Endodermal cell (in vitro differentiated cells): ENCODE data around the gene JAKMIP1. TPM values are rescaled to one million over a fixed set of nuclear protein-coding genes. Genes with fewer than 3 reads are reported as not detected.
A peak's percentile ranks its signal among the peaks of the same experiment; 100 is the strongest.

Experiments used
- DNase-seq: peaks from one replicate; pipeline ENCODE4 v3.0.0-alpha.2; 2017
- H3K27ac ChIP-seq: 2 replicates; pipeline ENCODE4 v1.5.1; 2013; ENCODE audit warnings: mild to moderate bottlenecking, low read depth, low read length, moderate library complexity
- H3K27me3 ChIP-seq: 2 replicates; pipeline ENCODE4 v1.6.1; 2013; ENCODE audit warnings: mild to moderate bottlenecking, low read length, moderate library complexity; ENCODE audit not compliant: insufficient read depth, control insufficient read depth, poor library complexity, severe bottlenecking
- H3K36me3 ChIP-seq: 2 replicates; pipeline ENCODE4 v1.7.0; 2013; ENCODE audit warnings: mild to moderate bottlenecking, low read length, moderate library complexity; ENCODE audit not compliant: control insufficient read depth, insufficient read depth
- H3K4me1 ChIP-seq: one replicate; pipeline ENCODE4 v1.7.0; 2013; ENCODE audit warnings: low read length; ENCODE audit not compliant: control insufficient read depth, insufficient read depth
- H3K4me3 ChIP-seq: 2 replicates; pipeline ENCODE4 v1.5.1; 2013; ENCODE audit warnings: mild to moderate bottlenecking, low read length, moderate library complexity
- H3K9ac ChIP-seq: 2 replicates; pipeline ENCODE4 v1.6.1; 2013; ENCODE audit warnings: mild to moderate bottlenecking, low read length, moderate library complexity; ENCODE audit not compliant: poor library complexity, severe bottlenecking; ENCODE audit errors: extremely low read depth
- H3K9me3 ChIP-seq: 2 replicates; pipeline ENCODE4 v1.6.1; 2013; ENCODE audit warnings: mild to moderate bottlenecking, low read length, moderate library complexity; ENCODE audit not compliant: control insufficient read depth
- H3K27ac Mint-ChIP-seq: 2 replicates; pipeline ENCODE4 v1.8.0; 2020; ENCODE audit warnings: mixed read lengths
- H3K27me3 Mint-ChIP-seq: 2 replicates; pipeline ENCODE4 v1.8.0; 2021; ENCODE audit warnings: mild to moderate bottlenecking, mixed read lengths; ENCODE audit not compliant: insufficient read depth
- H3K36me3 Mint-ChIP-seq: 2 replicates; pipeline ENCODE4 v1.8.0; 2020; ENCODE audit warnings: low read depth, mixed read lengths
- H3K4me1 Mint-ChIP-seq: 2 replicates; pipeline ENCODE4 v1.8.0; 2020; ENCODE audit warnings: mixed read lengths
- H3K4me3 Mint-ChIP-seq: 2 replicates; pipeline ENCODE4 v1.8.0; 2020; ENCODE audit warnings: mild to moderate bottlenecking, moderate library complexity, mixed read lengths
- H3K9me3 Mint-ChIP-seq: 2 replicates; pipeline ENCODE4 v1.8.0; 2020; ENCODE audit warnings: mild to moderate bottlenecking, mixed read lengths
- WGBS, 2 experiments: methylation state at CpG; one replicate each; pipeline versions ENCODE4 v1.1.5 to v1.1.7; 2013; ENCODE audit warnings: missing lambda C conversion rate in 2 of 2, mixed read lengths in 1 of 2; ENCODE audit not compliant: insufficient coverage in 1 of 2, insufficient read length in 1 of 2; 5-methylcytosine and 5-hydroxymethylcytosine counted together
- total RNA-seq, 2 donors: library from RNA; stranded (reverse); fragmentation: NEBNext Ultra II Directional in 1 of 2; extraction: Animal tissue kit (Norgen Biotek cat#: 25700) in 1 of 2; gene quantifications; 2 replicates in 1 of 2; 3 replicates in 1 of 2; pipeline ENCODE4 v1.2.1, GENCODE V29; 2021
- TF ChIP-seq, protein P1 (sequence below): fragments of 200-600 bp; sonication (generic); conservative IDR thresholded peaks from 2 replicates; pipeline ENCODE4 v1.5.0; 2021; ENCODE audit warnings: antibody characterized with exemption, mild to moderate bottlenecking

JAKMIP1 gene
- total RNA-seq, 2 donors from 2014 or later: 10.4 to 11.2 TPM

DNA sequence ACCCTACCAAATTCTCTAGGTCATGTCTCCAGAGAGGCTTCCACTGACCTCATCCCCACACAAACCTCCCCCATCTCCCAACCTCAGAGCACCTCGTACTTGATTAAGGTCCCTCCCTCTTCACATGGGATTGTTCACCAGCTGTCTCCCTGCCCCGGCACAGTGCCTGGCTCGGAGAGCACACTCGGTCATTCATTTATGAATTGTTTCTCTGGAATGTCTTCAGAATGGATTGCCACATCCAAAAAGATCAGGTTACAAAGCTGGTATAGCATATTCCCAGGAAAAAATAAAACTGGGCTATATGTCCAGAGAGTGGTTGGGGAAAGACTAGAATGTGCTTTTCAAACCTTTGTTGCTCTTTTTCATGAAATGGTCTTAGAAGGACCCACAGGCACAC, 21.6 kb downstream of the JAKMIP1 start:
- peaks cover 37% of the 10 kb centered on the region for H3K36me3 ChIP-seq
- no peak for DNase-seq
- peaks cover 13% of the 10 kb centered on the region for H3K4me1 ChIP-seq
- H3K27me3 ChIP-seq: no peaks in the 10 kb centered on the region
- H3K4me3 ChIP-seq: no peak overlapping the region
- Mint-ChIP-seq H3K4me1 (peaks cover 24% of the 10 kb centered on the region), H3K27me3 (no peaks in the 10 kb centered on the region), H3K9me3 (peaks cover 28% of the 10 kb centered on the region), H3K4me3 (no peak overlapping the region), H3K27ac (no peak overlapping the region), H3K36me3 (peaks cover 60% of the 10 kb centered on the region)
- no peak overlapping the region for H3K27ac ChIP-seq
- H3K9ac ChIP-seq: no peak overlapping the region
- whole genome bisulfite sequencing, 2 experiments: 93 to 98% methylated on average over 4 of the region's 4 CpGs
- peaks cover 20% of the 10 kb centered on the region for H3K9me3 ChIP-seq
- TF ChIP-seq, protein P1, sequence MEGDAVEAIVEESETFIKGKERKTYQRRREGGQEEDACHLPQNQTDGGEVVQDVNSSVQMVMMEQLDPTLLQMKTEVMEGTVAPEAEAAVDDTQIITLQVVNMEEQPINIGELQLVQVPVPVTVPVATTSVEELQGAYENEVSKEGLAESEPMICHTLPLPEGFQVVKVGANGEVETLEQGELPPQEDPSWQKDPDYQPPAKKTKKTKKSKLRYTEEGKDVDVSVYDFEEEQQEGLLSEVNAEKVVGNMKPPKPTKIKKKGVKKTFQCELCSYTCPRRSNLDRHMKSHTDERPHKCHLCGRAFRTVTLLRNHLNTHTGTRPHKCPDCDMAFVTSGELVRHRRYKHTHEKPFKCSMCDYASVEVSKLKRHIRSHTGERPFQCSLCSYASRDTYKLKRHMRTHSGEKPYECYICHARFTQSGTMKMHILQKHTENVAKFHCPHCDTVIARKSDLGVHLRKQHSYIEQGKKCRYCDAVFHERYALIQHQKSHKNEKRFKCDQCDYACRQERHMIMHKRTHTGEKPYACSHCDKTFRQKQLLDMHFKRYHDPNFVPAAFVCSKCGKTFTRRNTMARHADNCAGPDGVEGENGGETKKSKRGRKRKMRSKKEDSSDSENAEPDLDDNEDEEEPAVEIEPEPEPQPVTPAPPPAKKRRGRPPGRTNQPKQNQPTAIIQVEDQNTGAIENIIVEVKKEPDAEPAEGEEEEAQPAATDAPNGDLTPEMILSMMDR: no peak

DNA sequence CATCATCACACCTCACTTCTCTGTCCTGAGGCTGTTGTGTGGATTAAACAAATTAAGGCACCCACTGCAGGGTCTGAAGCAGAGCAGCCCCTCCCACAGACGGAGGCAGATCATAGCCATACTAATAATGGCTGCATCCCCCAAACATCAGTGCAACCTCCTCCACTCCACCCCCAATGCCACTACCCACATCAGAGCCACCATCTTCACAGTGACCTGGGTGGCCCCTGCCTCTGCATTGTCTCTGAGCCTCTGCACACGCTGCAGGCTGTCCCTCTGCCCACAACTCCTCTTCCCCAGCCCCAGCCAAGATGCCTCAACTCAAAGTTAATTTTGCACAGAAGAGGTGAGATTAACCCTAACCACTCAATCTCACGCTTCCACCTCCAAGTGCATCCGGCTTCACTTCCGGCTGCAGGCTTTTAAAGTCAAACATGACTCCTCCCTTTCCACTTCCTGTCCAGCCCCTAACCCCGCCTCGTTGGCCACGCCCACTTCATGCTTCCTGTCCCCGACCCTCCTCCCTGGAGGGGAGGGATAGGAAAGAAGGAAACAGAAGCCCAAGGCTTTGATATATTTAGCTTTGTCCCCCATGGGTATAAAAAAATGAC, 22.7 kb downstream of the JAKMIP1 start:
- no peak overlapping the region for H3K27ac ChIP-seq

DNA sequence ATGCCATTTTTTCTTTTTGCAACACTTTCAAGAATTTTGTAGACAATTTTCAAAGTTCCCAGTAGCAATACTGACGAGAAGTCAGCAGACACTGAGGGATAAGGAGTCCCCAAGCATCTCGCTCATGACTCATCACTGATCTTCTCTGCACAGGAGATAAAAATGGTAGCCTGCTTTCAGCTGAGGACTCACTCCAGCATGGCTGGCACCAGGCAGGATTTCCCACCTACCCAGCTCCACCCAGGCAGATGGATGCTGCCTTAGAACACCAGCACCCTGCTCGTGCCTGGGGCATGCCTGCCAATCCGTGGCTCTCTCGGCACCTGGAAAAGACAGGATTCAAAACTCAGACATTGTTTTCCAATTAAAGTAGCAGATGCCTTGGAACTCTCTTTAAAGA, 24.9 kb downstream of the JAKMIP1 start:
- no peaks in the 10 kb centered on the region for H3K27me3 Mint-ChIP-seq

More for the DNA sequence above, 22.7 kb downstream of the JAKMIP1 start:
- DNase-seq: peak; percentile 68
- TF ChIP-seq, protein P1: no peak
- peaks cover 37% of the 10 kb centered on the region for H3K36me3 ChIP-seq
- H3K4me3 ChIP-seq: no peak overlapping the region
- no peak overlapping the region for H3K4me3 Mint-ChIP-seq
- H3K27me3 ChIP-seq: no peaks in the 10 kb centered on the region
- peaks cover 60% of the 10 kb centered on the region for H3K36me3 Mint-ChIP-seq
- 90 to 97% methylated on average over 4 to 8 of the region's 9 CpGs for WGBS, 2 experiments
- H3K9ac ChIP-seq: no peak overlapping the region
- peaks cover 7% of the 10 kb centered on the region for H3K4me1 ChIP-seq
- H3K9me3 Mint-ChIP-seq: peaks cover 28% of the 10 kb centered on the region
- H3K27ac Mint-ChIP-seq: peak overlapping the region; percentile 26
- H3K9me3 ChIP-seq: peaks cover 20% of the 10 kb centered on the region
- H3K27me3 Mint-ChIP-seq: no peaks in the 10 kb centered on the region
- peaks cover 30% of the 10 kb centered on the region for H3K4me1 Mint-ChIP-seq

More for the DNA sequence above, 24.9 kb downstream of the JAKMIP1 start:
- TF ChIP-seq, protein P1: no peak
- Histone ChIP-seq H3K4me1 (peaks cover 6% of the 10 kb centered on the region), H3K27ac (no peak overlapping the region), H3K27me3 (no peaks in the 10 kb centered on the region), H3K4me3 (no peak overlapping the region), H3K36me3 (peaks cover 25% of the 10 kb centered on the region), H3K9me3 (peaks cover 14% of the 10 kb centered on the region), H3K9ac (no peak overlapping the region)
- peaks cover 19% of the 10 kb centered on the region for H3K9me3 Mint-ChIP-seq
- H3K4me1 Mint-ChIP-seq: peaks cover 23% of the 10 kb centered on the region
- DNase-seq: no peak
- H3K27ac Mint-ChIP-seq: no peak overlapping the region
- H3K36me3 Mint-ChIP-seq: peaks cover 57% of the 10 kb centered on the region
- WGBS, 2 experiments: 90 to 92% methylated on average over 5 of the region's 5 CpGs
- no peak overlapping the region for H3K4me3 Mint-ChIP-seq
